Right lobe of liver (tissue), 6 donors: ENCODE data around the gene AKAP8. TPM values are rescaled to one million over a fixed set of nuclear protein-coding genes. Genes with fewer than 3 reads are reported as not detected.

Source experiments
- ATAC-seq, 4 donors: fragments of 200-7000 bp; cut with Tn5 transposase; one replicate each; pipeline ENCODE4 v1.9.1; 2020; ENCODE audit warnings: mild to moderate bottlenecking in 4 of 4, moderate library complexity in 4 of 4
- DNase-seq, 3 donors: peaks; one replicate each; pipeline ENCODE4 v3.0.0-alpha.2; 2020
- H3K27ac ChIP-seq, 3 donors: fragments of 200-600 bp; one replicate each; pipeline ENCODE4 v1.8.0; 2022
- H3K27me3 ChIP-seq, 2 donors: fragments of 200-600 bp; one replicate each; pipeline ENCODE4 v1.8.0; 2022
- H3K36me3 ChIP-seq, 4 donors: fragments of 200-600 bp; sonication (generic) in 1 of 4; one replicate each; pipeline versions ENCODE4 v1.5.1 to v1.8.0; 2017 to 2022; ENCODE audit warnings: control low read depth in 1 of 4
- H3K4me1 ChIP-seq, 4 donors: fragments of 200-600 bp; sonication (generic) in 1 of 4; one replicate each; pipeline versions ENCODE4 v1.5.1 to v1.8.0; 2017 to 2022; ENCODE audit warnings: control low read depth in 1 of 4
- H3K4me3 ChIP-seq, 3 donors: fragments of 200-600 bp; one replicate each; pipeline ENCODE4 v1.8.0; 2022
- H3K9me3 ChIP-seq, 4 donors: fragments of 200-600 bp; sonication (generic) in 1 of 4; one replicate each; pipeline versions ENCODE4 v1.5.1 to v1.8.0; 2017 to 2022; ENCODE audit warnings: control low read depth in 1 of 4
- CTCF ChIP-seq, 4 donors: fragments of 200-600 bp in 3 of 4; fragments of 450-650 bp in 1 of 4; IDR thresholded peaks; one replicate each; pipeline versions ENCODE4 v1.5.1 to v1.8.0; 2016 to 2022; ENCODE audit warnings: antibody characterized with exemption in 4 of 4, mild to moderate bottlenecking in 2 of 4
- POLR2A ChIP-seq: fragments of 450-650 bp; IDR thresholded peaks from one replicate; pipeline ENCODE4 v1.6.1; 2017; ENCODE audit warnings: antibody characterized with exemption, mild to moderate bottlenecking
- WGBS: methylation state at CpG from one replicate; pipeline ENCODE4 v1.1.6; 2018; ENCODE audit warnings: low coverage, low lambda C conversion rate; ENCODE audit not compliant: insufficient coverage; ENCODE audit errors: missing lambda C conversion rate; 5-methylcytosine and 5-hydroxymethylcytosine counted together
- intact Hi-C, 2 donors: fragments of 100-400 bp; cut with DNase I; formaldehyde crosslinking; loops; one replicate each; pipeline versions ENCODE4 v1.11.2 to v1.14.1; 2022
- total RNA-seq, 6 experiments: library from RNA; depleted of rRNA in 2 of 6; stranded (reverse); fragments of >200 nt in 2 of 6; fragmentation: NEBNext Ultra II Directional in 3 of 6; extraction: Animal tissue kit (Norgen Biotek cat#: 25700) in 3 of 6; gene quantifications; one replicate each; pipeline versions ENCODE4 v1.1.0 to v1.2.4, GENCODE V29; 2016 to 2023
- donor health status: DM: no; HTN: yes; CAD: no.
- donor health status: DM: no; HTN: no; CAD: no.
- donor health status: DM: no; HTN: no; CAD: no.
- donor health status: DM: no; HTN: yes; CAD: no.
- donor health status: DM: no; HTN: yes; CAD: no.

The AKAP8 gene
- total RNA-seq, 6 experiments from 2014 or later = 10.0 to 20.2 (median 13.3) TPM

- ATAC-seq (peak; percentile 49 to 67 (median 56)), DNase-seq (peak in 2 of 3 donors; percentile 56 to 66)
- H3K27ac ChIP-seq = peak overlapping the region in 1 of 3 donors; percentile 78
- intact Hi-C loops = loop anchor here in 1 of 2 donors (10.0 kb wide), 1 partner anchor 59 kb away; no protein-coding TSS in a partner anchor
- no peaks in the 10 kb centered on the region for H3K9me3 ChIP-seq
- TF ChIP-seq POLR2A (no peak), CTCF (IDR thresholded peaks at IDR 0.05) (no peak)
- H3K4me1 ChIP-seq = peaks cover 2 to 82% (median 42%) of the 10 kb centered on the region in 4 donors
- no peaks in the 10 kb centered on the region for H3K36me3 ChIP-seq
- H3K4me3 ChIP-seq = no peak overlapping the region
- no peaks in the 10 kb centered on the region for H3K27me3 ChIP-seq
- 15% methylated on average over 3 of the region's 5 CpGs for WGBS
Observed at GRCh38 chr19:15323496-15324235, 55.9 kb downstream of the AKAP8 start.

GRCh38 chr19:15321739-15322138, 57.8 kb downstream of the AKAP8 start:
- DNase-seq = no peak
- Histone ChIP-seq H3K27me3 (no peaks in the 10 kb centered on the region), H3K4me3 (no peak overlapping the region), H3K4me1 (peaks cover 2 to 75% (median 39%) of the 10 kb centered on the region in 4 donors), H3K27ac (no peak overlapping the region), H3K9me3 (no peaks in the 10 kb centered on the region), H3K36me3 (no peaks in the 10 kb centered on the region)
- intact Hi-C loops = loop anchor here in 1 of 2 donors (10.0 kb wide), 1 partner anchor 57 kb away; no protein-coding TSS in a partner anchor
- no peak for ATAC-seq
- 48% methylated on average over 2 of the region's 2 CpGs for WGBS
- no peak for TF ChIP-seq POLR2A
- TF ChIP-seq CTCF (IDR thresholded peaks at IDR 0.05) = no peak

GRCh38 chr19:15320116-15320515, 59.5 kb downstream of the AKAP8 start:
- 68% methylated on average over 4 of the region's 4 CpGs for WGBS

GRCh38 chr19:15318241-15318691, 61.3 kb downstream of the AKAP8 start:
- H3K9me3 ChIP-seq = no peaks in the 10 kb centered on the region
- no peaks in the 10 kb centered on the region for H3K27me3 ChIP-seq
- TF ChIP-seq POLR2A (no peak), CTCF (IDR thresholded peaks at IDR 0.05) (no peak)
- ATAC-seq (peak in 2 of 4 donors; percentile 36 to 41), DNase-seq (no peak)
- no peaks in the 10 kb centered on the region for H3K36me3 ChIP-seq
- WGBS = 41% methylated on average over 5 of the region's 6 CpGs
- intact Hi-C loops = no loop called here
- H3K27ac ChIP-seq = no peak overlapping the region
- H3K4me3 ChIP-seq = no peak overlapping the region
- H3K4me1 ChIP-seq = peaks cover 0 to 61% (median 25%) of the 10 kb centered on the region in 4 donors

More at GRCh38 chr19:15320116-15320515, 59.5 kb downstream of the AKAP8 start:
- no peak for DNase-seq
- Histone ChIP-seq H3K36me3 (no peaks in the 10 kb centered on the region), H3K9me3 (no peaks in the 10 kb centered on the region), H3K4me3 (no peak overlapping the region), H3K4me1 (peaks cover 0 to 66% (median 30%) of the 10 kb centered on the region in 4 donors), H3K27me3 (no peaks in the 10 kb centered on the region), H3K27ac (no peak overlapping the region)
- no peak for TF ChIP-seq CTCF (IDR thresholded peaks at IDR 0.05)
- TF ChIP-seq POLR2A = no peak
- intact Hi-C loops = loop anchor here in 1 of 2 donors (10.0 kb wide), 1 partner anchor 55 kb away; no protein-coding TSS in a partner anchor
- ATAC-seq = no peak
